SK-N-SH treated with all-trans-retinoic acid at 6 μM for 48 hours (cell line): ENCODE results near the gene PPT1.

ENCODE experiments used
- ATAC-seq: fragments of 200-7000 bp; cut with Tn5 transposase; 3 replicates; pipeline ENCODE4 v1.9.1; 2020; ENCODE audit warnings: mild to moderate bottlenecking, moderate library complexity
- ARNTL ChIP-seq: fragments of 450-650 bp; formaldehyde crosslinking; IDR thresholded peaks from 2 replicates; pipeline ENCODE4 v1.5.0; 2020; ENCODE audit warnings: low read depth, mild to moderate bottlenecking, moderate library complexity, borderline replicate concordance
- CREB5 ChIP-seq: fragments of 250-450 bp; sonication (Bioruptor Pico); IDR thresholded peaks from 2 replicates; pipeline ENCODE4 v1.5.1; 2020; ENCODE audit warnings: low read depth, mild to moderate bottlenecking, moderate library complexity
- CSRNP3 ChIP-seq: fragments of 250-450 bp; sonication (Bioruptor Pico); IDR thresholded peaks from 2 replicates; pipeline ENCODE4 v1.5.1; 2021; ENCODE audit warnings: mild to moderate bottlenecking, moderate library complexity
- ESRRG ChIP-seq: fragments of 250-450 bp; sonication (Bioruptor Pico); IDR thresholded peaks from 2 replicates; pipeline ENCODE4 v1.6.1; 2021; ENCODE audit warnings: mild to moderate bottlenecking
- GLIS3 ChIP-seq: fragments of 250-450 bp; sonication (Bioruptor Pico); IDR thresholded peaks from 2 replicates; pipeline ENCODE4 v1.5.0; 2020; ENCODE audit warnings: mild to moderate bottlenecking, moderate library complexity
- OSR1 ChIP-seq: fragments of 250-450 bp; sonication (Bioruptor Pico); IDR thresholded peaks from 2 replicates; pipeline ENCODE4 v1.8.0; 2022; ENCODE audit warnings: moderate library complexity, mild to moderate bottlenecking, inconsistent platforms
- POU6F1 ChIP-seq: fragments of 250-450 bp; sonication (Bioruptor Pico); IDR thresholded peaks from 2 replicates; pipeline ENCODE4 v1.8.0; 2021; ENCODE audit warnings: low read depth, mild to moderate bottlenecking, moderate library complexity, borderline replicate concordance
- PPARA ChIP-seq: fragments of 250-450 bp; sonication (Bioruptor Pico); IDR thresholded peaks from 2 replicates; pipeline ENCODE4 v1.5.0; 2020; ENCODE audit warnings: mild to moderate bottlenecking, borderline replicate concordance
- TOX ChIP-seq: fragments of 250-450 bp; sonication (Bioruptor Pico); IDR thresholded peaks from 2 replicates; pipeline ENCODE4 v1.8.0; 2021; ENCODE audit warnings: mild to moderate bottlenecking, moderate library complexity, borderline replicate concordance
- TSHZ2 ChIP-seq: fragments of 250-450 bp; sonication (Bioruptor Pico); IDR thresholded peaks from 2 replicates; pipeline ENCODE4 v1.5.0; 2020; ENCODE audit warnings: mild to moderate bottlenecking, moderate library complexity
- ZFP3 ChIP-seq: fragments of 250-450 bp; sonication (Bioruptor Pico); IDR thresholded peaks from 2 replicates; pipeline ENCODE4 v1.5.0; 2020; ENCODE audit warnings: mild to moderate bottlenecking, moderate library complexity
- ZNF565 ChIP-seq: fragments of 450-650 bp; formaldehyde crosslinking; conservative IDR thresholded peaks from 2 replicates; pipeline ENCODE4 v1.5.0; 2020; ENCODE audit warnings: low read depth, mild to moderate bottlenecking, moderate library complexity
- ZNF70 ChIP-seq: fragments of 450-650 bp; formaldehyde crosslinking; IDR thresholded peaks from 2 replicates; pipeline ENCODE4 v1.5.0; 2020; ENCODE audit warnings: mild to moderate bottlenecking, moderate library complexity
- ZNF8 ChIP-seq: fragments of 450-650 bp; formaldehyde crosslinking; IDR thresholded peaks from 2 replicates; pipeline ENCODE4 v1.5.0; 2020; ENCODE audit warnings: mild to moderate bottlenecking, moderate library complexity

The PPT1 gene

GRCh38 chr1:40024671-40025070, 72.4 kb downstream of the PPT1 start:
- TF ChIP-seq POU6F1 (CRISPR knock-in tag) (no peak), ARNTL (CRISPR knock-in tag) (no peak), ZFP3 (CRISPR knock-in tag) (no peak), ZNF8 (no peak), TOX (no peak), CREB5 (CRISPR knock-in tag) (no peak), GLIS3 (CRISPR knock-in tag) (no peak), ZNF565 (CRISPR knock-in tag) (no peak), ESRRG (CRISPR knock-in tag) (no peak), CSRNP3 (CRISPR knock-in tag) (no peak)
- ATAC-seq = no peak

GRCh38 chr1:40023379-40023944, 73.6 kb downstream of the PPT1 start:
- TF ChIP-seq ZNF8 = no peak
- TF ChIP-seq PPARA (CRISPR knock-in tag) = no peak
- no peak for TF ChIP-seq ARNTL (CRISPR knock-in tag)
- no peak for TF ChIP-seq OSR1
- no peak for TF ChIP-seq ESRRG (CRISPR knock-in tag)
- no peak for TF ChIP-seq ZNF70 (CRISPR knock-in tag)
- no peak for TF ChIP-seq ZFP3 (CRISPR knock-in tag)
- no peak for TF ChIP-seq TSHZ2
- TF ChIP-seq, all 23 proteins: peak for 0

More at GRCh38 chr1:40023379-40023944, 73.6 kb downstream of the PPT1 start:
- no peak for ATAC-seq
